COLO668 (cell line): Measurements from ENCODE around the gene C8G.
A peak's percentile ranks its signal among the peaks of the same experiment; 100 is the strongest.

Experiments used
- DNase-seq: peaks from one replicate; lab custom pipeline; 2025; ENCODE audit not compliant: unreplicated experiment; lab: John Stamatoyannopoulos, UW

Gene C8G

DNA sequence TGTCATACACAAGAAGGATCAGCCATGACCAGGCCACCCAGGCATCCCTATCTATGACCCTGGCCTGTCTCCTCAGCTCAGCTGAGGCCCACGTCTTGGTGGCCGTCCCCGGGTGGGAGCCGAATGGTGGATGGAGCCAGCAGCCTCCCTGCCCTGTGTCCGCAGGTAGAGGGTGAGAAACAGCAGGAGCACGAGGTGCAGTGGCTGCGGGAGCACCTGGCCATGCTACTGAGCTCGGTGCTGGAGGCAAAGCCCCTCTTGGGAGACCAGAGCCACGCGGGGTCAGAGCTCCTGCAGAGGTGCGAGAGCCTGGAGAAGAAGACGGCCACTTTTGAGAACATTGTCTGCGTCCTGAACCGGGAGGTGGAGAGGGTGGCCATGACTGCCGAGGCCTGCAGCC is 25.0 kb upstream of the C8G start:
- DNase-seq = no peak

DNA sequence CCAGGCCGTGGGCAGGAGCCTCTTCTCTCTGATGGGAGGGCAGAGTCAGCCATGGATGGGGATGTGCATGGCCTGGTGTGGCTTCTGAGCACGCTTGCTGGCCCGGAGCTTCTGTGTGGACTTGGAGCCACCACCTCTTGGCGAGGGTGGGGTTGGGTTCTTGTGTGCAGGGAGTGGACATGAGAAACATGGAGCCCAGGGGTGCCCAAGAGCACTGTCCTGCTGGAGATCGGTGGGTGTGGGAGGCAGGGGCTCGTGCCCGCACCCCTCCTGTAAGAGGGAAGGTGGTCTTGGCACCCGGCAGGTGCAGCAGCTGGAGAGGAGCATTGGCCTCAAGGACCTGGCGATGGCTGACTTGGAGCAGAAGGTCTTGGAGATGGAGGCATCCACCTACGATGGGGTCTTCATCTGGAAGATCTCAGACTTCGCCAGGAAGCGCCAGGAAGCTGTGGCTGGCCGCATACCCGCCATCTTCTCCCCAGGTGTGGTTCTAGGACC is 24.3 kb upstream of the C8G start:
- no peak for DNase-seq

DNA sequence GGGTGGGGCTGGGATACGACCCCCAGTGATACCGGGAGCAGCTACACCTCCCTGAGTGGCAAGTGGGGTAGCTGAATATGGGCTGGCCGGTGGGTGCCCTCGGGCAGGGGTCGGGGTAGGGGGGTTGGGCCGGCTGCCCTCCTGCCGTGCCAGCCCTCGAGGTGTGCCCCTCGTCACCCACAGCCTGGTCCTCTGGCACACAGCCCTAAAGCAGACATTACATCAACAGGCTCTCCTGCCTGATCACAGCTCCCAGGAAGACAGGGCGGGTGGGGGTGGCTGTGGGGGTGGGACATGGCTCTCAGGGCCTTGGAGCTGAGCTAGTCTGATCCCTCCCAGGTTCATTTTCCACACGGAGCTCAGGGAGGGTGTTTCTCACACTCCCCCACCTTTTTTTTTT is 23.7 kb upstream of the C8G start:
- DNase-seq = no peak

DNA sequence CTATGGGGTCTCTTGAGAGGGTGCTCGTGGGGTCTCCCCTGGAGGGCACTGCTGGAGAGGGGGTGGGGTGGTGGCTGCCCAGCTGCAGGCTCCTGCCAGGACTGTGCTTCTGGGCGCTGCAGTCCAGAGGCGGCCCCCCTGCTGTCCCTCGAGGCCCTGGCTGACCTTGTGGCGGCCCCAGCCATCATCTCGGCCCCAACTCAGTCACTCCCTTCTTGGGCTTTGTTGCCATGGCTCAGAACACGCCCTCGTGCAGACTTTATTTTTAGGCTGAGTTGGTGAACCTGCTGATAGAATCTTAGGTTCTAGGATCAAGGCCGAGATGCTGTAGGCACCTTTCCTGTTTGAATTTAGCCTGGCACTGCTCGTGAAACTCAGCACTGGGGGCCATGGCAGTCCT is 23.3 kb upstream of the C8G start:
- DNase-seq = no peak

DNA sequence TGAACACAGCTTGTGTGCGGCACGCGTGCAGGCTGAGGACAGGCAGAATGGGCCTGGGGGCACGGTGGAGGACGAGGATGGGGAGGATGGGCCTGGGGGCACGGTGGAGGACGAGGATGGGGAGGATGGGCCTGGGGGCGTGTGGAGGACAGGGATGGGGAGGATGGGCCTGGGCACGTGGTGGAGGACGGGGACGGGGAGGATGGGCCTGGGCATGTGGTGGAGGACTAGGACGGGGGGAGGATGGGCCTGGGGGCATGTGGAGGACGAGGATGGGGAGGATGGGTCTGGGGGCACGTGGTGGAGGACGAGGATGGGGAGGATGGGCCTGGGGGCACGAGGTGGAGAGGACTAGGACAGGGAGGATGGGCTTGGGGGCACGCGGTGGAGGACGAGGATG is 22.5 kb upstream of the C8G start:
- DNase-seq = no peak

DNA sequence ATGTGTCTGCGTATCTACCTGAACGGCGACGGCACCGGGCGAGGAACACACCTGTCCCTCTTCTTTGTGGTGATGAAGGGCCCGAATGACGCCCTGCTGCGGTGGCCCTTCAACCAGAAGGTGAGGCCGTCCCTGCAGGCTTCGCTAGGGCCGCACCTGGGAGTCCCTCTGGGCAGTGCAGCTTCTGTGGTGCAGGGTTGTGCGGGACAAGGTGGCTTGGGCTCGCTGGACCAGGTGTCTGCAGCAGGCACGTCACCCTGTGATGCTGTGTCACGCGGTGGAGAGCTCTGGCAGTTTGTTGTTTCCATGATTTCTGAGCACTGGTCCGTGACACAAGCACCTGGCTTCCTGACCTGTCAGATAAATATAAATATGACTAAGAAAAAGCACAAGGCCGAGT is 21.2 kb upstream of the C8G start:
- peak; percentile 97 for DNase-seq

DNA sequence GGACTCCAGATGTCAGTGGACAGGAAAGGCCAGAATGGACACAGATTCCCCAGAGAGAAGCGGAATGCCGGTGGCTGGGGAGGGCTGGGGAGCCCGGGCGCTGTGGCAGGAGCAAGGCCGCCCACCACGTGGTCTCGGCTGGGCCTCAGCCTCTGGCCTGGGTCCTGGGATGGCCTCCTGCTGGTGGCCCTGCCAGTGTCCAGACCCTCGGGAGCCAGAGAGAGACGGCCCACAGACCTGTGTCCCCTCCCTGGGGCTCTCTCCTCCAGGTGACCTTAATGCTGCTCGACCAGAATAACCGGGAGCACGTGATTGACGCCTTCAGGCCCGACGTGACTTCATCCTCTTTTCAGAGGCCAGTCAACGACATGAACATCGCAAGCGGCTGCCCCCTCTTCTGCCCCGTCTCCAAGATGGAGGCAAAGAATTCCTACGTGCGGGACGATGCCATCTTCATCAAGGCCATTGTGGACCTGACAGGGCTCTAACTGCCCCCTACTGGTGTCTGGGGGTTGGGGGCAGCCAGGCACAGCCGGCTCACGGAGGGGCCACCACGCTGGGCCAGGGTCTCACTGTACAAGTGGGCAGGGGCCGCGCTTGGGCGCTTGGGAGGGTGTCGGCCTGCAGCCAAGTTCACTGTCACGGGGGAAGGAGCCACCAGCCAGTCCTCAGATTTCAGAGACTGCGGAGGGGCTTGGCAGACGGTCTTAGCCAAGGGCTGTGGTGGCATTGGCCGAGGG is 19.5 kb upstream of the C8G start:
- no peak for DNase-seq

DNA sequence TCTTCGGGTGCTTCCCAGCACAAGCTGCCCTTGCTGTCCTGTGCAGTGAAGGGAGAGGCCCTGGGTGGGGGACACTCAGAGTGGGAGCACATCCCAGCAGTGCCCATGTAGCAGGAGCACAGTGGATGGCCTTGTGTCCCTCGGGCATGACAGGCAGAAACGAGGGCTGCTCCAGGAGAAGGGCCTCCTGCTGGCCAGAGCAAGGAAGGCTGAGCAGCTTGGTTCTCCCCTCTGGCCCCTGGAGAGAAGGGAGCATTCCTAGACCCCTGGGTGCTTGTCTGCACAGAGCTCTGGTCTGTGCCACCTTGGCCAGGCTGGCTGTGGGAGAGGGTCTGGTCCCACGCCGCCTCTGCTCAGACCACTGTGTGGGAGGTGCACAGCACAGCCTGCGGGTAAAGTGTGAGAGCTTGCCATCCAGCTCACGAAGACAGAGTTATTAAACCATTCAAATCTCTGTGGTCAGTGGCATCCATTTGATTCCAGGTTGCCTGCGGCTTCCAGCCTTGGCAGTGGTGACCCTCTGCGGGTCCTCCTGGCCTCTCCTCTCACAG is 18.8 kb upstream of the C8G start:
- no peak for DNase-seq

DNA sequence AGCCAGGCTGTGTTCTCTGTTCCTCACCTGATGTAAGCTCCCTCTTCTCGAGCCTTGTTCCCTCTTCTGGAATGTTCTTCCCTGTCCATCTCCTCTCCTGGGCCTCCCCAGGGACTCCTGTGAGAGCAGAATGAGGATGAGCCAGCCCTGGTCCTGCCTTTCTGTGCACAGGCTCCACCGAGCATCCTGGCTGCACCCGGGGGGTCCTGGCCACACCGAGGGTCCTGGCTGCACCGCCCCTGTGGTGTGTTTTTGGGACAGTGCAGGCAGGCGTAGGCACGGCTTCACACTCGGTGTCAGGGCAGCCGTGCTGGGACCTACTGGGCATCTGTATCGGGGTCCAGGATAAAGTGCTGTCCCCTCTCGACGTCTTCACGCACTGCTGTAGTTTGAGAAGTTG is 18.3 kb upstream of the C8G start:
- DNase-seq = no peak

DNA sequence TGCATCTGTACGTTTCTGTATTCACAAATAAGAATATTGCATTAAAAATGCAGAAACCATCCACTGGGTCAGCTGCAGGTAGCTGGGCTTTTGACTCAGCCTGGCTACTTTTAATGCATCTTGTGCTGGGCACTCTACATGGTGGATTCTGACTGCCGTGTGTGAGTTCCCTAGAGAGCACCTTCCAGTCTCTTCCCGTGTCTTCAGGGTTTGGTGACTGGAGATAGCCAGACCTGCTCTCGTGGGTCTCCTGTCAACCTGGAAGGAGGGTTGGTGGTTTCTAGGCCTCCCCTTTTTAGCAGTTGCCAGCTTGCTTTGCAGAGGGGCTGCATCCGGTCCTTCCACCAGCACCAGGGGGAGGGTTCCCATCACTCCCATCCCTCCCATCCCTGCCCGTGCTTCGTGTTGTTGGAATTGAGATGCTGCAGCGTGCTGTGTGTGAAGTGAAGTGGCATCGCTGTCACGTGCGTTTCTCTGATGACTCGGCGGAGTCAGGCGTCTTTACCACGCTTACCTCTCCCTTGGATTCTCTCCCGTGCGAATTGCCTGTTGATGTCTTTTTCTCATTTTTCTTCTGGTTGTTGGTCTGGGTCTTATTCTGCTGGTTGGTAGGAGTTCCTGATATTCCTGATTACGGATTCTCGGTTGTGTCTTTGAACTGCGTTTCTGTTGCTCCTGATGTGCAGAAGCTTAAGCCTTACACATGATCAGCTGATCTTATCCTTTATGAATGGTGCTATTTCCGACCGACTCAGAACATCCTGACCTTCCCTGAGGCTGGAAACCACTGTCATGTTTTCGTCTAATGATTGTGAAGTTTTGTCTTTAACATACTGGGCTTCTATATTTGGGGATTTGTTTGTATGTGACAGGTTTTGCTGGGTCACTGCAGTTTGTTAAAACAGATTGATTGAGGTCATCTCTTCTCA is 17.4 kb upstream of the C8G start:
- no peak for DNase-seq

DNA sequence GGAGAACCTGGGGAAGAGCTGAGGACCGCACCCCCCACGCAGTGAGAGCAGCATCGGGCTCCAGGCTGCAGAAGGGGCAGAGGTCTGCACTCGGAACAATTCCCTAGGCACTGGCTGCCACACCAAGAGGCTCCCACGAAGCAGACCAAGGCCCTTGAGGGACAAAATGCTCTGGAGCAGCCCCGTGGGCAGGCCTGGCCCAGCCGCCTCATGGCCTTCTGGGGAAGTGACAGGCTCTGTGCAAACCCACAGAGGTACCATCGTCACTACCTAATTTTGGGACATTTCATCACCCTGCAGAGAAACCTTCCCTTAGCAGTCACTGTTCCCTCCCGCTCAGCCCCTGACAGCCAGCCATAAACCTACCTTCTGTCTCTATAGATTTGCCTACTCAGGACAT is 16.5 kb upstream of the C8G start:
- DNase-seq = no peak

DNA sequence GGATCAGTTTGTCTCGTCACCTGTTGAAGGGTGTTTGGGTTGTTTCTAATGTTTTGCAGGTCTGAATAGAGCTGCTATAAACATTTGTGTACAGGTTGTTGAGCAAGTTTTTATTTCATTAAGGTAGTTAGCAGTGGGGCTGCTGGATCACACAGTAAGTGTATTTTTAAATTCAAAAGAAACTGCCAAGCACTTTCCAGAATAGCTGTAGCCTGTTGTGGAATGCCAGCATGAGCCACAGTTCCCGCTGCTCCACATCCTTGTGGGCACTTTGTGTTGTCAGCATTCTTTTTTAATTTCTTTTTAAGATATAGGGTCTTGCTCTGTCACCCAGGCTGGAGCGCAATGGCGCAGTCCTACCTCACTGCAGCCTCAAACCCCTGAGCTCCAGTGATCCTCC is 15.0 kb upstream of the C8G start:
- DNase-seq = no peak

DNA sequence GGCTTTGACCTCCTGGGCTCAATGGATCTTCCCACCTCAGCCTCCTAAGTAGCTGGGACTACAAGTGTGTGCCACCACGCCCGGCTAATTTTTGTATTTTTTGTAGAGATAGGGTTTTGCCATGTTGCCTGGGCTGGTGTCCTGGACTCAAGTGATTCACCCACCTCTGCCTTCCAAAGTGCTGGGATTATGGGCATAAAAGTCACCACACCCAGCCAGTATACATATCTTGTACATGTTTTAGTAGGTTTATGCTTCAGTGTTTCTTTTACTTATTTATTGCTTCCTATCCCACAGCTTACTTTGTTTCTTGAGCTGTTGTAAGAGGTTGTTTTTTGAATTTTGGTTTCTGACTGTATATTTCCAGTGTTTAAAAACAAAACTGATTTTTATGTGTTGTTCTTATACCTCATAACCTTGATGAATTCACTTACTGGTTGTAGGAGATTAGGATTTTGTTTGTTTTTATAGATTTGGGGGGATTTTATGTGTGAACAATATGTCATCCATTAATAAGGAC is 13.4 kb upstream of the C8G start:
- no peak for DNase-seq

DNA sequence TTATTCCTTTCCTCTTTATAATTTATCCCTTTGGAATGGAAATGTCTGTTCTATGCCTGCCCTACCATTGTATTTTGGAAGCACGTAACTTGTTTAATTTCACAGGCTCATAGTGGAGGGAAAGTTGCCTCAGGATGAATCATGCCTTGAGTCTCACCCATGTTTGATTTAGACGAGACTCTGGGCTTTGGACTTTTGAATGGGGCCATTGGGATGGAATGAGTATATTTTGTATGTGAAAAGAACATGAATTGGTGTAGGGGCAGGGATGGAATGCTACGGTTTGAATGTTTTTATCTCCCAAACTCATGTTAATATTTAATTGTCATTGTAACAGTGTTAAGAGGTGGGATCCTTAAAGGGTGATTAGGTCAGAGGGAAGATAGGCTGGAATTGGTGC is 10.8 kb upstream of the C8G start:
- DNase-seq = no peak

DNA sequence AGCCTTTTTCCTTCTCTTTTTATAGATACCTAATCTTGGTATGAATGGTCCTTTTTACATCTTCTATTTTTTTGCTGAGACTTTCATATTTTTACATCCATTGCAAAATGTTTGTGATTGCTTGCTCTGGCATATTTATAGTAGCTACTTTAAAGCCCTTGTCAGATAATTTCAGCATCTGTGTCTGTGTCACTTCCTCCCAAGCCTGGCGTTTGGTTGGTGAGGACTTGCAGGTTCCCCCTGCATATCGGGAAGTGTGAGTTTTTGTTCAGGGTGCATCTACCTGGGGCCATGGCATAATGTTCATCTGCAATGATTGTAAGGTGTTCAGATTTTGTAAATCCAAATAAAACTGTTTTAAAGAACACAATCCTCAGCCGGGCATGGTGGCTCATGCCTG is 9.4 kb upstream of the C8G start:
- no peak for DNase-seq

DNA sequence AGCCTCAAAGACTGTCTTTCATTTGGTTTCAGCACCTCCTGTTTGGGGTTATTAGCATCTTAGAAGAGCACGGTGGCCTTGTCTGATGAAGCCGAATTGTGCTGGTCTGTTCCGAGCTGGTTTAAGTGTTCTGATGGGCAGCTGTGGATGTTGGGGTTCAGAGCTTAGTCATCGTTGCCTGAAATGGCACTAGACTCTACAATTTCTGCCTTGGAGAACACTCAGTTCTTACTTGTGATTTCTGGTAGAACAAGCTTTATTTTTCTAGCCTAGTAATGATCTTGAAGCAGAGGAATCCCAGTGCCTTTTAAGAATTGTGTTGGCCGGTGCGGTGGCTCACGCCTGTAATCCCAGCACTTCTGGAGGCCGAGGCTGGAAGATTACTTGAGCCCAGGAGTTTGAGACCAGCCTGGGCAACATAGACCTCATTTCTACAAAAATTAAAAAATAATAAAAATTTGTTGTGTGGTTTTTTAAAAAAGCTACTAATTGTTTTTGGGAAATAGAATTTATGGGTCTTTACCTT is 8.3 kb upstream of the C8G start:
- DNase-seq = no peak

DNA sequence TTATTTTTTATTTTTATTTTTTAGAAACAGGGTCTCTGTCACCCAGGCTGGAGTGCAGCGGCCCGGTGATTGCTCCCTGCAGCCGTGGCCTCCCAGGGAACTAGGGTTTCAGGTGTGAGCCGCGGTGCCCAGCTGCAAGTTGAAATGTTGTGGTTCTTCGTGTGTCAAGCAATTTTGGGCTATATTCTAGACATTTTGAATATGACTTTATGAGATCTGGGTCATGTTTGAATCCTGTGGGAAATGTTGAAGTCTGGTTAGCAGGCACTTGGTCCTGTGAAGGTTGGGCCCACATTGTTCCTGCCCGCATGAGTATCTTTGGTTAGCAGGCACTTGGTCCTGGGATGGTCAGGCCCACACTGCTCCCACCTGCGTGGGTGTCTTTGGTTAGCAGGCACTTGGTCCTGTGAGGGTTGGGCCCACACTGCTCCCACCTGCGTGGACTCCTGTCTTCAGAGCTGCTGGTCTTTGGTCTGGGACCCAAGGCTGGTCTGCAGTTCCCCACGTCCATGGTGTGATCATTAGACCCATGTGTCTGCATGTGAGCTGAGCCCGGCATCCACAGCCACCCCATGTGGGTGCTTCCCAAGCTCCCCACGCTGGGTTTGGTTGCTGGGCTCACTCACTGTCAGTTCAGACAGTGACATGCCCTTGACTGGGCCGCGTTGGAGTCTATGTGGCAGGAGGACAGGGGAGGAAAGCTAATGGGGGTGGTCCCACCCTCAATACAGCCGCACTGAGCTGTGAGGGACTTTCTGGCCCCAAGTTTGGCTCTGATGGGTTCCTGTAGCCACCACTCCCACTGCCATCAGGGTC is 7.6 kb upstream of the C8G start:
- no peak for DNase-seq

DNA sequence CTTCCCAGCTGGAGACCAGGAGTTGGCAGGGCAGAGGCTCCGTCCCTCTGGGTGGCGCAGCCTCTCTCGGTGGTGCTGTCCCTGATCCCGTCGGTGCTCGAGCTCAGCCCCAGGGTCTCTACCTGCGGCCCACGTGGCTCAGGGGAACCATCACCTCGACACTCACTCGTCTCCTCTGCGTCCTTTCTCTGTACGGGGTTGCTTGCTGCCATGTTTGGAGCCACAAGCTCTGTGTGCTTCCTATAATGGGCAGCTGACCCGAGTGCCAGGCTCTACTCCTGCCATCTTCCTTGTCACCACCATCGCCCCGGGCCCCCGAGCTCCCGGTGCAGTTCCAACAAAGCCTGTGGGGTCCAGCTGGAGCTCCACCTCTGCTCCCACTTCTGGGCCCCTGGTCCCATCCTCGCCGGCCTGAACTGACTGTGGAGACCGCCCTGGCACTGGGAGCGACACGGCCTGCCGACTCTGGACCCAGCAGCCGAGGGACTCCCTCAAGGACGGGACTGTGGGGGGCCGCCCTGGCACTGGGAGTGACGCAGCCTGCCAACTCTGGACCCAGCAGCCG is 5.5 kb upstream of the C8G start:
- DNase-seq = no peak

DNA sequence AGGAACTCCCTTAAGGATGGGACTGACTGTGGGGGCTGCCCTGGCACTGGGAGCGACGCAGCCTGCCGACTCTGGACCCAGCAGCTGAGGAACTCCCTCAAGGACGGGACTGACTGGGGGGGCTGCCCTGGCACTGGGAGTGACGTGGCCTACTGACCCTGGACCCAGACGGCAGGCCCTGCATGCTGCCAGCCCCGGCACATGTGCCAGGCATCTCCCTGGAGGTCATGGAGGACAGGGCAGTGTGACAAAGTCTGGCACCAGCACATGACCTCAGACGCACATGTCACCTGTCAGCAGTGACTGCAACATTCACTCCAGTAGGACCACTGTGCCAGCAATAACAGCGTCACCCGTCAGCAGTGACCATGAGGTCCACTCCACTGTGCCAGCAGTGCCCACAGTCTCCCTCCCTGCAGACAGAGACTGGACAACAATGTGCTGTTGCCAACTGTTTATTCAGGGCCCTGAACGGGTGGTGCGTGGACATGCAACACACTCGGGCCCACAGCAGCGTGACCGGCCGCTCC is 5.0 kb upstream of the C8G start:
- no peak for DNase-seq
